ENCODE data around the gene KCNIP4. TPM values are rescaled to one million over a fixed set of nuclear protein-coding genes. Genes with fewer than 3 reads are reported as not detected.

Gene KCNIP4
- total RNA-seq, 1 donor from 2014 or later, result not detected

DNA sequence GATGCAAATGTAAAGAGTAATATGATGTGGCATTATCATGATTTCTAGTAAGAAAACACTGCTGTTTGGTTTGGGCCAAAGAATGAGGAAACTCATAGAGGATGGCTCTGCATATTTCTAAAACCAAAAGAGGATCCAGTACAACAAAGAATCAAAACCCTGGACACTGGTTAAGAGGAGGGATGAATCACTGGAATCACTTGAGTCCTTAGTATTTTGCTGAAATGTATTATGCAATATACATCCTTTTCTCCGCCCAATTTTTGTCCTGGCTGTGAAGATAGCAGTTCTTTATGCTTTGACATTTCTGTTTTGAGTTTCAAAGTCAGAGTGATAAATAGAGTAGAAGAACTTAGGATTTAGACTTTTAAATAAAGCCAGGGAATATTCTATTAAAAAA is 902.4 kb downstream of the KCNIP4 start:
- TF ChIP-seq, protein P1, sequence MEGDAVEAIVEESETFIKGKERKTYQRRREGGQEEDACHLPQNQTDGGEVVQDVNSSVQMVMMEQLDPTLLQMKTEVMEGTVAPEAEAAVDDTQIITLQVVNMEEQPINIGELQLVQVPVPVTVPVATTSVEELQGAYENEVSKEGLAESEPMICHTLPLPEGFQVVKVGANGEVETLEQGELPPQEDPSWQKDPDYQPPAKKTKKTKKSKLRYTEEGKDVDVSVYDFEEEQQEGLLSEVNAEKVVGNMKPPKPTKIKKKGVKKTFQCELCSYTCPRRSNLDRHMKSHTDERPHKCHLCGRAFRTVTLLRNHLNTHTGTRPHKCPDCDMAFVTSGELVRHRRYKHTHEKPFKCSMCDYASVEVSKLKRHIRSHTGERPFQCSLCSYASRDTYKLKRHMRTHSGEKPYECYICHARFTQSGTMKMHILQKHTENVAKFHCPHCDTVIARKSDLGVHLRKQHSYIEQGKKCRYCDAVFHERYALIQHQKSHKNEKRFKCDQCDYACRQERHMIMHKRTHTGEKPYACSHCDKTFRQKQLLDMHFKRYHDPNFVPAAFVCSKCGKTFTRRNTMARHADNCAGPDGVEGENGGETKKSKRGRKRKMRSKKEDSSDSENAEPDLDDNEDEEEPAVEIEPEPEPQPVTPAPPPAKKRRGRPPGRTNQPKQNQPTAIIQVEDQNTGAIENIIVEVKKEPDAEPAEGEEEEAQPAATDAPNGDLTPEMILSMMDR (IDR thresholded peaks at IDR 0.05), result no peak
- DNase-seq (ENCODE audit: low spot score), result no peak
- Mint-ChIP-seq H3K4me1 (ENCODE audit: low read depth) (no peaks in the 10 kb centered on the region), H3K36me3 (ENCODE audit: low read depth) (no peaks in the 10 kb centered on the region), H3K27me3 (ENCODE audit: low read depth) (no peaks in the 10 kb centered on the region), H3K27ac (ENCODE audit: unreplicated experiment) (no peak overlapping the region), H3K9me3 (ENCODE audit: low read depth) (peaks cover 6% of the 10 kb centered on the region), H3K4me3 (ENCODE audit: unreplicated experiment) (no peak overlapping the region)

DNA sequence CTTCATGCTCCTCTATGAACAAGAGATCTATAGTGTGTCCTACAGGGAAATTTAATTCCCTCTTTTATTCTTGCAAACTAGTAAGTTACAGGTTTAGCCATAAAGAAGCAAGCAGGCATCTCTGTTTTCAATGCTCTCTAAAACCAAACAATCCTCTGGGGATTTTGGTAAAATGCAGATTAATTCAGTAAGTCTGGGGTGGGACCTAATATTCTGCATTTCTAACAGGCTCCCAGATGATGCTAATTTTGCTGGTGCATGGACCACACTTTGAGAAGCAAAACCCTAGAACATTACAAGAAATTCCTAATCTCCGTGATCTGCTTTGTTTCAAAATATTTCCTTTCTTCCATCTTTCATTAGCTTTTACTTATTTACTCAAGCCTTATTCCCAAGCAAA is 903.5 kb downstream of the KCNIP4 start:
- peaks cover 6% of the 10 kb centered on the region for H3K9me3 Mint-ChIP-seq (ENCODE audit: low read depth)
- DNase-seq (ENCODE audit: low spot score), result no peak
- TF ChIP-seq, protein P1 (IDR thresholded peaks at IDR 0.05), result no peak
- no peak overlapping the region for H3K27ac Mint-ChIP-seq (ENCODE audit: unreplicated experiment)
- H3K27me3 Mint-ChIP-seq (ENCODE audit: low read depth), result no peaks in the 10 kb centered on the region
- no peaks in the 10 kb centered on the region for H3K4me1 Mint-ChIP-seq (ENCODE audit: low read depth)
- H3K36me3 Mint-ChIP-seq (ENCODE audit: low read depth), result no peaks in the 10 kb centered on the region
- H3K4me3 Mint-ChIP-seq (ENCODE audit: unreplicated experiment), result no peak overlapping the region

DNA sequence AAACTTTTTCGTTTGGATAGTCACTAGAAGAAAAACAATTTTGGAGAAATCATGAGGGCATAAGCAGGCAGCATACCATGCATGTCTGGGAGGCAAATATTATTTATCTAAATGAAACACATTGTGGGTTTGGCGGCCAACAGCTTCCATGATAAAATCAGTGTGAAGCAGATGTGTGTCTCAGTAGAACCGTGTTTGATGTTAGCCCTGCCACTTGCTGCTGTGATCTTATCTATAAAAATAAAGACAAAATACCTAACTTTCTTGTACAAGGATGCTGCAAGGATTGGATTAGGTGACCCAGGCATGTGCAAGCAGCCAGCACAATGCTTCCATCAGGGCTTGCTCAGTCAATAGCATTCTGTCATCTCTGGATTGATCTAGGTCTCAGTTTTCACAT is 906.9 kb downstream of the KCNIP4 start:
- H3K9me3 Mint-ChIP-seq (ENCODE audit: low read depth), result peaks cover 5% of the 10 kb centered on the region
- TF ChIP-seq, protein P1 (IDR thresholded peaks at IDR 0.05), result no peak
- H3K4me3 Mint-ChIP-seq (ENCODE audit: unreplicated experiment), result no peak overlapping the region
- H3K36me3 Mint-ChIP-seq (ENCODE audit: low read depth), result no peaks in the 10 kb centered on the region
- no peak overlapping the region for H3K27ac Mint-ChIP-seq (ENCODE audit: unreplicated experiment)
- H3K4me1 Mint-ChIP-seq (ENCODE audit: low read depth), result no peaks in the 10 kb centered on the region
- no peaks in the 10 kb centered on the region for H3K27me3 Mint-ChIP-seq (ENCODE audit: low read depth)
- DNase-seq (ENCODE audit: low spot score), result no peak

DNA sequence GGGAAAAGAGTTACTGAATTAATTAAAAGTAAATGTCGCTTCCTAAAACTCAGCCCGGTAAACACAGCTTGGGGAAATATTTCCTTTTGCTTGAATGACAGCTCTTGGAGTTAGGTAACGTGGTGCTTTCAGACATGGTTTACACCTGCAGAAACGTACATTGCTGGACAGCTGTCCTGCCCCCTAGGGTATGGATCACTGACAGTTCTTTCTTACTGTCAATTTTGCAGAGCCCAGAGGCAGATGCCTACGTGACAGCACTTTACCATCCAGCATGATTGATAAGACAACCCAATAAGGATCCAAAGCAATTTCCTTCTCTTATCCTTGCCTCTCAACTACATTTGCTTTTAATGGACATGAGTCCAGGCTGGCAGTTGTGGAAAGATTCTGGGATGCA is 913.8 kb downstream of the KCNIP4 start:
- Mint-ChIP-seq H3K9me3 (ENCODE audit: low read depth) (peaks cover 4% of the 10 kb centered on the region), H3K4me3 (ENCODE audit: unreplicated experiment) (no peak overlapping the region), H3K27me3 (ENCODE audit: low read depth) (peaks cover 2% of the 10 kb centered on the region), H3K36me3 (ENCODE audit: low read depth) (no peaks in the 10 kb centered on the region), H3K4me1 (ENCODE audit: low read depth) (no peaks in the 10 kb centered on the region), H3K27ac (ENCODE audit: unreplicated experiment) (no peak overlapping the region)
- TF ChIP-seq, protein P1 (IDR thresholded peaks at IDR 0.05), result no peak
- DNase-seq (ENCODE audit: low spot score), result no peak

DNA sequence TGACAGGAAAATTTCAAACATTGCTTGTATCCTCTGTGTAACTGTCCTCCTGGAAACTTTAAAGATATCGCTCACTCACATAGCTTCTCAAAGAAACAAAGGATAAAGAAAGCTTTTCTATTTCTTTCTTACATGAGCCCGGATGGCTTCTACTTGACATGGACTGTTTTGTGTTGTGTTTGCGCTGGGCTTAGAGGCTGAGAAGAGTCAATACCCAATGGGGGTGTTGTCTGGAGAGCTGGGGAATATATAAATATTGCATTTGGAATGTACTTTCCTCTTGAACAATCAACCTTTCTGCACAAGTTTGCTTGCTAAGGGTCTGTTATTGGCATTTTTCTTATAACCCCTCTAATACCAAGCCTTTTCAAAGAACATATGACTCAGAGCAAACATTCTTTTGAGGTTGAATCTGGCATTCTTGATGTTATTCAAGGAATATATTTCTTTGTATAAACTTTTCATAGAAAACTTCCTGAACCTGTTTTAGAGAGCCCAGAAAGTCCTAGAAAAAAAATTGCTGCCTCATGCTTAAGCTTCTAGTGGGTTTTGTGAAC is 916.4 kb downstream of the KCNIP4 start:
- no peak for DNase-seq (ENCODE audit: low spot score)
- no peak overlapping the region for H3K27ac Mint-ChIP-seq (ENCODE audit: unreplicated experiment)
- no peaks in the 10 kb centered on the region for H3K4me1 Mint-ChIP-seq (ENCODE audit: low read depth)
- H3K9me3 Mint-ChIP-seq (ENCODE audit: low read depth), result peaks cover 2% of the 10 kb centered on the region
- peaks cover 2% of the 10 kb centered on the region for H3K27me3 Mint-ChIP-seq (ENCODE audit: low read depth)
- TF ChIP-seq, protein P1 (IDR thresholded peaks at IDR 0.05), result no peak
- no peak overlapping the region for H3K4me3 Mint-ChIP-seq (ENCODE audit: unreplicated experiment)
- H3K36me3 Mint-ChIP-seq (ENCODE audit: low read depth), result no peaks in the 10 kb centered on the region
